ENCODE measurements around the gene CCL3. TPM values are rescaled to one million over a fixed set of nuclear protein-coding genes. Genes with fewer than 3 reads are reported as not detected.

The CCL3 gene
- total and polyA plus RNA-seq, 4 donors = 0.92 to 5.6 (median 1.8) TPM

GRCh38 chr17:36131931-36132330, 42.0 kb upstream of the CCL3 start:
- 95% methylated on average over 3 of the region's 3 CpGs for WGBS
- DNase-seq (ENCODE audit: low spot score) = no peak
- H3K4me1 ChIP-seq (ENCODE audit: control insufficient read depth in 4 of 4, insufficient read depth in 4 of 4, low read length in 3 of 4) = no peaks in the 10 kb centered on the region
- H3K9me3 ChIP-seq (ENCODE audit: control insufficient read depth in 4 of 4, low read length in 3 of 4) = peaks cover 0 to 7% (median 3%) of the 10 kb centered on the region in 4 donors
- no peaks in the 10 kb centered on the region for H3K36me3 ChIP-seq (ENCODE audit: control insufficient read depth in 4 of 4, insufficient read depth in 3 of 4, low read depth in 1 of 4, low read length in 3 of 4)
- no peaks in the 10 kb centered on the region for H3K27me3 ChIP-seq (ENCODE audit: control insufficient read depth in 4 of 4, insufficient read depth in 4 of 4, low read length in 3 of 4)
- no peak overlapping the region for H3K4me3 ChIP-seq (ENCODE audit: low read depth in 1 of 3, low read length in 3 of 3)
- TF ChIP-seq RAD21 (IDR thresholded peaks at IDR 0.05) = no peak
- TF ChIP-seq EGR1 (IDR thresholded peaks at IDR 0.05; ENCODE audit: low read depth in 2 of 2) = no peak
- no peak overlapping the region for H3K9ac ChIP-seq (ENCODE audit: low read depth in 1 of 2, low read length in 2 of 2)
- H3K27ac ChIP-seq (ENCODE audit: low read depth in 1 of 2, low read length in 2 of 2) = no peak overlapping the region

- Histone ChIP-seq H3K27ac (ENCODE audit: low read depth in 1 of 2, low read length in 2 of 2) (no peak overlapping the region), H3K36me3 (ENCODE audit: control insufficient read depth in 4 of 4, insufficient read depth in 3 of 4, low read depth in 1 of 4, low read length in 3 of 4) (no peaks in the 10 kb centered on the region), H3K4me1 (ENCODE audit: control insufficient read depth in 4 of 4, insufficient read depth in 4 of 4, low read length in 3 of 4) (no peaks in the 10 kb centered on the region), H3K27me3 (ENCODE audit: control insufficient read depth in 4 of 4, insufficient read depth in 4 of 4, low read length in 3 of 4) (no peaks in the 10 kb centered on the region), H3K4me3 (ENCODE audit: low read depth in 1 of 3, low read length in 3 of 3) (no peak overlapping the region), H3K9ac (ENCODE audit: low read depth in 1 of 2, low read length in 2 of 2) (no peak overlapping the region), H3K9me3 (ENCODE audit: control insufficient read depth in 4 of 4, low read length in 3 of 4) (peaks cover 0 to 10% (median 7%) of the 10 kb centered on the region in 4 donors)
- TF ChIP-seq MAX (IDR thresholded peaks at IDR 0.05) = no peak
- no peak for TF ChIP-seq FOXA1 (IDR thresholded peaks at IDR 0.05)
- TF ChIP-seq NR2F2 (IDR thresholded peaks at IDR 0.05) = no peak
- TF ChIP-seq JUND (IDR thresholded peaks at IDR 0.05) = no peak
- no peak for TF ChIP-seq HNF4A (conservative IDR thresholded peaks at IDR 0.05)
- no peak for TF ChIP-seq ZBTB33 (IDR thresholded peaks at IDR 0.05)
- TF ChIP-seq REST (IDR thresholded peaks at IDR 0.05) = no peak
- TF ChIP-seq TAF1 (conservative IDR thresholded peaks at IDR 0.05) = no peak
- TF ChIP-seq FOXA2 (IDR thresholded peaks at IDR 0.05) = no peak
- no peak for TF ChIP-seq EGR1 (IDR thresholded peaks at IDR 0.05; ENCODE audit: low read depth in 2 of 2)
- no peak for TF ChIP-seq CTCF (IDR thresholded peaks at IDR 0.05; ENCODE audit: low read depth, low read length, missing input control)
- no peak for DNase-seq (ENCODE audit: low spot score)
- 69% methylated on average over 2 of the region's 2 CpGs for WGBS
Measured at GRCh38 chr17:36131421-36131820, 41.5 kb upstream of the CCL3 start.

All from liver (tissue), 9 donors.